Stimulated activated naive CD8-positive, alpha-beta T cell treated with anti-CD3 and anti-CD28 coated beads, Interleukin-15, amount 100 ng/mL, for 72 hours (primary cell): ENCODE data around the gene ACOXL.
"Not testable (repeated sequence)": the region's sequence is repeated elsewhere in the genome, so short reads cannot be mapped to it uniquely, and the experiment has no call there.

Experiments
- ATAC-seq: fragments of 150-1000 bp; cut with Tn5 transposase; 2 replicates; pipeline ENCODE4 v1.10.0; 2021; ENCODE audit warnings: mild to moderate bottlenecking, moderate library complexity
- DNase-seq, 2 donors: peaks; one replicate each; pipeline ENCODE4 v3.0.0; 2021 to 2022
- H3K27ac Mint-ChIP-seq, 2 donors: one replicate each; pipeline ENCODE4 v1.8.0; 2022; ENCODE audit warnings: mild to moderate bottlenecking in 2 of 2, mixed read lengths in 2 of 2, moderate library complexity in 2 of 2
- H3K27me3 Mint-ChIP-seq: one replicate; pipeline ENCODE4 v1.8.0; 2022; ENCODE audit warnings: mixed read lengths
- H3K4me1 Mint-ChIP-seq: one replicate; pipeline ENCODE4 v1.8.0; 2022; ENCODE audit warnings: mild to moderate bottlenecking, mixed read lengths
- H3K4me3 Mint-ChIP-seq, 2 donors: one replicate each; pipeline ENCODE4 v1.8.0; 2022; ENCODE audit warnings: mild to moderate bottlenecking in 2 of 2, mixed read lengths in 2 of 2, moderate library complexity in 1 of 2
- H3K9me3 Mint-ChIP-seq, 2 donors: one replicate each; pipeline ENCODE4 v1.8.0; 2022; ENCODE audit warnings: mixed read lengths in 2 of 2

ACOXL gene

DNA sequence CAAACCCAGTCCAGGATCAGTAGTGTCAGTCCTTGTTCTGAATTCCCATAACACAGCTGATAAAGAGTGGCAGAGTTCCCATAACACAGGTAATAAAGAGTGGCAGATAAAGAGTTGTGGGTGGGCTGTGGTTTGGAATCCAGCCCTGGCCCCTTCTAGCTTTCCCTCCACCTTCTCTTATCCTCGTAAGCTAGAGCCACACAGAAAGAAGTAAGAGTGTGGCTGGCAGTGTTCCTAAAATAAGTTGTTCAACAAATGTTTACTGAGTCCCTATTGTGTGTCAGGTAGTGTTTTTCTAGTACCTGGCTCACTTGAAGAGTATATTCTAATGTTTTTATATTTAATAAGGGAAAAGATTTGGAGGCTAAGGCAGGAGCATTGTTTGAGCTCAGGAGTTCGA is 323.4 kb downstream of the ACOXL start:
- no peak for DNase-seq
- H3K9me3 Mint-ChIP-seq = peaks cover 9 to 15% of the 10 kb centered on the region in 2 donors
- ATAC-seq = no peak
- H3K27me3 Mint-ChIP-seq = peaks cover 52% of the 10 kb centered on the region
- H3K4me3 Mint-ChIP-seq = peak overlapping the region; percentile 40 to 42
- H3K27ac Mint-ChIP-seq = no peak overlapping the region
- peaks cover 63% of the 10 kb centered on the region for H3K4me1 Mint-ChIP-seq

DNA sequence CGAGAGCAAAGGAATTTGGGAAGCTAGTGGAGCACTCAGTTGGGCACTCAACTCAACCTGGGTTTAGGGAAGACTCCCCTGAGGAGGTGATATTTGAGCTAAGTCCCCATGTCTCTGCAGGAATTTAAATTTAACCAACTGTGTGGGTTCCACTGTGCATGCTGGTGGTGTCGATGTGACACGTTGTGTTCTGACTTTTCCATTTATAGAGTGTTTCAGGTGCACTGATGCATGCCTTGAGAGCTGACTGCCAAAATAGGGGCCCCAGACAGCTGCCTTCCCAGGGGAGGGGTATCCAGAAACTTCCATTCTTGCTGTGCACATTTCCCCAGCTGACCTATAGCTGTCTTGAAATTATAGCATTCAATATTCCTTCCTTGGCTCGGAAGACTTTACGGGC is 324.7 kb downstream of the ACOXL start:
- Mint-ChIP-seq H3K27me3 (peaks cover 56% of the 10 kb centered on the region), H3K4me1 (peaks cover 55% of the 10 kb centered on the region), H3K9me3 (peaks cover 14 to 28% of the 10 kb centered on the region in 2 donors), H3K27ac (no peak overlapping the region), H3K4me3 (no peak overlapping the region)
- no peak for DNase-seq
- no peak for ATAC-seq

GRCh38 chr2:111057721-111058120 is 325.3 kb downstream of the ACOXL start:
- DNase-seq = no peak
- peaks cover 14 to 29% of the 10 kb centered on the region in 2 donors for H3K9me3 Mint-ChIP-seq
- no peak overlapping the region for H3K4me3 Mint-ChIP-seq
- H3K4me1 Mint-ChIP-seq = peaks cover 55% of the 10 kb centered on the region
- H3K27me3 Mint-ChIP-seq = peaks cover 52% of the 10 kb centered on the region
- ATAC-seq = no peak
- H3K27ac Mint-ChIP-seq = no peak overlapping the region

- H3K27ac Mint-ChIP-seq = no peak overlapping the region
- H3K4me3 Mint-ChIP-seq = no peak overlapping the region
- peaks cover 46% of the 10 kb centered on the region for H3K27me3 Mint-ChIP-seq
- peaks cover 51% of the 10 kb centered on the region for H3K4me1 Mint-ChIP-seq
- DNase-seq (no peak), ATAC-seq (no peak)
- H3K9me3 Mint-ChIP-seq = peaks cover 14 to 29% of the 10 kb centered on the region in 2 donors
Measured at GRCh38 chr2:111058264-111058663, 325.9 kb downstream of the ACOXL start.

GRCh38 chr2:111061191-111061590 is 328.8 kb downstream of the ACOXL start:
- no peak overlapping the region for H3K4me3 Mint-ChIP-seq
- peaks cover 26% of the 10 kb centered on the region for H3K4me1 Mint-ChIP-seq
- H3K27ac Mint-ChIP-seq = no peak overlapping the region
- DNase-seq = no peak
- peaks cover 18 to 36% of the 10 kb centered on the region in 2 donors for H3K9me3 Mint-ChIP-seq
- peaks cover 42% of the 10 kb centered on the region for H3K27me3 Mint-ChIP-seq
- ATAC-seq = no peak

- DNase-seq (no peak), ATAC-seq (no peak)
- H3K4me3 Mint-ChIP-seq = peak overlapping the region in 1 of 2 donors; percentile 20
- peaks cover 36% of the 10 kb centered on the region for H3K27me3 Mint-ChIP-seq
- H3K9me3 Mint-ChIP-seq = peaks cover 18 to 36% of the 10 kb centered on the region in 2 donors
- H3K27ac Mint-ChIP-seq = no peak overlapping the region
- peaks cover 21% of the 10 kb centered on the region for H3K4me1 Mint-ChIP-seq
Measured at GRCh38 chr2:111062417-111062816, 330.0 kb downstream of the ACOXL start.

GRCh38 chr2:111066062-111066593 is 333.8 kb downstream of the ACOXL start:
- Mint-ChIP-seq H3K4me1 (peaks cover 21% of the 10 kb centered on the region), H3K9me3 (peaks cover 5 to 17% of the 10 kb centered on the region in 2 donors), H3K27me3 (peaks cover 22% of the 10 kb centered on the region), H3K27ac (no peak overlapping the region), H3K4me3 (no peak overlapping the region)
- no peak for DNase-seq
- ATAC-seq = no peak

GRCh38 chr2:111068435-111069058 is 336.2 kb downstream of the ACOXL start:
- H3K4me1 Mint-ChIP-seq = peaks cover 7% of the 10 kb centered on the region

DNA sequence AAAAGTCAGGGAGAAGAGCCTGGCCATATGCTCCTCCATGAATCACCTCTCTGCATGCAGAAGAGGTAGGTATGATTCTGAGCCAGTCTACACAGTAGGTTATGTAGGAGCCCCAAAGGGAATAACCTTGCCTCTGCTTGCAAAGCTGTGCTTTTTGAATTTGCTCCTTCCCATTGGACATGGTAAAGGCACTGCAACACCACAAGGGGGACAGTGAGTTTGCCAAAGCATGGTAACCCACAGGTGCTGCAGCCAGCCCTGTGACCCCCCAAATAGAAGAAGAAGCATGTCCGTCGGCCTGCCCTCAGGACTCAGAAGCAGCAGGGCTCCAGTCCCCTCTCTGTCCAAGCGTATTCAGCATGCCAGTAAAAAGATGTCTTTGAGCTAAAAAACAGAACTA is 337.3 kb downstream of the ACOXL start:
- H3K4me3 Mint-ChIP-seq = no peak overlapping the region
- DNase-seq = no peak
- H3K4me1 Mint-ChIP-seq = peaks cover 7% of the 10 kb centered on the region
- peaks cover under 1 to 2% of the 10 kb centered on the region in 2 donors for H3K9me3 Mint-ChIP-seq
- no peak for ATAC-seq
- no peak overlapping the region for H3K27ac Mint-ChIP-seq
- H3K27me3 Mint-ChIP-seq = peaks cover 23% of the 10 kb centered on the region

More at GRCh38 chr2:111068435-111069058, 336.2 kb downstream of the ACOXL start:
- Mint-ChIP-seq H3K4me3 (no peak overlapping the region), H3K27me3 (peaks cover 27% of the 10 kb centered on the region), H3K27ac (no peak overlapping the region), H3K9me3 (peaks cover 3 to 5% of the 10 kb centered on the region in 2 donors)
- DNase-seq (no peak), ATAC-seq (no peak)

GRCh38 chr2:111071600-111072171 is 339.3 kb downstream of the ACOXL start:
- Mint-ChIP-seq H3K27me3 (peaks cover 26% of the 10 kb centered on the region), H3K4me3 (no peak overlapping the region), H3K9me3 (peaks cover 11 to 22% of the 10 kb centered on the region in 2 donors), H3K4me1 (no peaks in the 10 kb centered on the region), H3K27ac (peak overlapping the region in 1 of 2 donors; percentile 77)
- ATAC-seq (no peak), DNase-seq (no peak)

DNA sequence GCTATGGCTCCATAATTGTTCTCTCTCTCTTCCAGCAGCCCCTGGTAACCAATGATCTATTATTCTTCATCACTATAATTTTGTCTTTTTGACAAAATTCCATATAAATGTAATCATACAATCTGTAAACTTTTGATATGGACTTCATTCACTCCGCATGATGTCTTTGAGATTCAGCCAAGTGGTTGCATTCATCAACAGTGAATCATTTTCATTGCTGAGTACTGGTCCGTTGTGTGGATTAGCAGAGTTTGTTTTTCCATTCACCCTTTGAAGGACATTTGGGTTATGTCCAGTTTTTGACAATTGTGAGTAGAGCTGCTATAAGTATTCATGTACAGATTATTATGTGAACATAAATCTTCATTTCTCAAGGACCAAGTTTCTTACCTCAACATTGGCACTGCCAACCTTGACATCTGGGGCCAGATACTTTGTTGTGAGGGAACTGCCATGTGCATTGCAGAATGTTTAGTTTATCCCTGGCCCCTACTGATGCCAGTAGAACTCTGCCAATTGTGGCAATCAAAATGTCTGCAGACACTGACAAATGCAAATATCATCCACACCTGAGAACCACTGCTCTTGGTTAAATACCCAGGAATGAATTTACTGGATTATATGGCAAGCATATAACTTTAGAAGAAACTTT is 340.0 kb downstream of the ACOXL start:
- no peak for DNase-seq
- H3K27ac Mint-ChIP-seq = no peak overlapping the region
- ATAC-seq = no peak
- H3K4me1 Mint-ChIP-seq = no peaks in the 10 kb centered on the region
- H3K27me3 Mint-ChIP-seq = peaks cover 33% of the 10 kb centered on the region
- peaks cover 14 to 26% of the 10 kb centered on the region in 2 donors for H3K9me3 Mint-ChIP-seq
- H3K4me3 Mint-ChIP-seq = no peak overlapping the region

DNA sequence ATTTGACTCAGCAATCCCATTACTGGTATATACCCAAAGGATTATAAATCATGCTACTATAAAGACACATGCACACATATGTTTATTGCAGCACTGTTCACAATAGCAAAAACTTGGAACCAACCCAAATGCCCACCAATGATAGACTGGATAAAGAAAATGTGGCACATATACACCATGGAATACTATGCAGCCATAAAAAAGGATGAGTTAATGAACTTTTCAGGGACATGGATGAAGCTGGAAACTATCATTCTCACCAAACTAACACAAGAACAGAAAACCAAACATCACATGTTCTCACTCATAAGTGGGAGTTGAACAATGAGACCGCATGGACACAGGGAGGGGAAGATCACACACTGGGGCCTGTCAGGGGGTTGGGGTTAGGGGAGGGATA is 350.3 kb downstream of the ACOXL start:
- Mint-ChIP-seq H3K9me3 (peaks cover 0 to 15% of the 10 kb centered on the region in 2 donors), H3K27me3 (peaks cover 78% of the 10 kb centered on the region), H3K4me1 (peaks cover 15% of the 10 kb centered on the region)
- not testable (repeated sequence) for DNase-seq, H3K4me3 Mint-ChIP-seq, H3K27ac Mint-ChIP-seq, ATAC-seq

GRCh38 chr2:111091811-111092211 is 359.4 kb downstream of the ACOXL start:
- Mint-ChIP-seq H3K9me3 (no peaks in the 10 kb centered on the region), H3K27ac (no peak overlapping the region), H3K4me3 (peak overlapping the region in 1 of 2 donors; percentile 1), H3K4me1 (peaks cover 9% of the 10 kb centered on the region), H3K27me3 (peaks cover 29% of the 10 kb centered on the region)
- DNase-seq (peak in 1 of 2 donors; percentile 40), ATAC-seq (peak; percentile 99)

- Mint-ChIP-seq H3K27ac (no peak overlapping the region), H3K9me3 (no peaks in the 10 kb centered on the region), H3K4me1 (peaks cover 14% of the 10 kb centered on the region), H3K27me3 (peaks cover 32% of the 10 kb centered on the region), H3K4me3 (no peak overlapping the region)
- ATAC-seq = no peak
- DNase-seq = no peak
Measured at GRCh38 chr2:111094691-111095090, 362.3 kb downstream of the ACOXL start.

DNA sequence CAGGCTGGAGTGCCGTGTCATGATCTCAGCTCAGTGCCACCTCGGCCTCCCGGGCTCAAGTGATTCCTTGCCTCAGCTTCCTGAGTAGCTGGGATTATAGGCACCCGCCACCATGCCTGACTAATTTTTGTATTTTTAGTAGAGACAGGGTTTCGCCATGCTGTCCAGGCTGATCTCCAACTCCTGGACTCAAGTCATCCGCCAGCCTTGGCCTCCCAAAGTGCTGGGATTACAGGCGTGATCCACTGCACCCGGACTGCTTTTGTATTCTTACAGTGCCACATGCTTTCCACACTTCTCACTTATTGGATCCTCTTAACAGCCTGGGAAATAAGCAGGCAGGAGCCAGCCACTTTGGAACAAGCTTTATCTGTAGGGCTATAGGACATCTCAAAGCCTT is 363.1 kb downstream of the ACOXL start:
- Mint-ChIP-seq H3K4me3 (no peak overlapping the region), H3K27ac (no peak overlapping the region), H3K9me3 (no peaks in the 10 kb centered on the region), H3K27me3 (peaks cover 26% of the 10 kb centered on the region), H3K4me1 (peaks cover 21% of the 10 kb centered on the region)
- DNase-seq (no peak), ATAC-seq (no peak)

- no peak overlapping the region for H3K4me3 Mint-ChIP-seq
- no peak overlapping the region for H3K27ac Mint-ChIP-seq
- DNase-seq (no peak), ATAC-seq (no peak)
- peaks cover 33% of the 10 kb centered on the region for H3K27me3 Mint-ChIP-seq
- H3K9me3 Mint-ChIP-seq = no peaks in the 10 kb centered on the region
- peaks cover 29% of the 10 kb centered on the region for H3K4me1 Mint-ChIP-seq
Measured at GRCh38 chr2:111099402-111099801, 367.0 kb downstream of the ACOXL start.
